Osteocyte (in vitro differentiated cells): ENCODE measurements around the gene OR2J2. TPM values are rescaled to one million over a fixed set of nuclear protein-coding genes. Genes with fewer than 3 reads are reported as not detected.
"Not testable (repeated sequence)": the region's sequence is repeated elsewhere in the genome, so short reads cannot be mapped to it uniquely, and the experiment has no call there.

Experiments used
- DNase-seq: peaks from one replicate; pipeline ENCODE4 v3.0.0; 2021; ENCODE audit warnings: mixed read lengths; ENCODE audit not compliant: unreplicated experiment; ENCODE audit errors: extremely low spot score
- H3K27ac Mint-ChIP-seq: one replicate; pipeline ENCODE4 v1.8.0; 2021; ENCODE audit warnings: mild to moderate bottlenecking, mixed read lengths; ENCODE audit not compliant: unreplicated experiment
- H3K27me3 Mint-ChIP-seq: one replicate; pipeline ENCODE4 v1.8.0; 2021; ENCODE audit warnings: mixed read lengths; ENCODE audit not compliant: unreplicated experiment
- H3K36me3 Mint-ChIP-seq: one replicate; pipeline ENCODE4 v1.8.0; 2021; ENCODE audit warnings: mixed read lengths; ENCODE audit not compliant: unreplicated experiment
- H3K4me1 Mint-ChIP-seq: one replicate; pipeline ENCODE4 v1.8.0; 2021; ENCODE audit warnings: mixed read lengths; ENCODE audit not compliant: unreplicated experiment
- H3K4me3 Mint-ChIP-seq: one replicate; pipeline ENCODE4 v1.8.0; 2021; ENCODE audit warnings: mild to moderate bottlenecking, moderate library complexity, mixed read lengths; ENCODE audit not compliant: unreplicated experiment
- H3K9me3 Mint-ChIP-seq: one replicate; pipeline ENCODE4 v1.8.0; 2021; ENCODE audit warnings: mixed read lengths; ENCODE audit not compliant: unreplicated experiment
- long read RNA-seq: library from polyadenylated mRNA; unstranded; transcript quantifications from one replicate; pipeline ENCODE4 v2.0.0, GENCODE V29; 2021
- total RNA-seq: library from RNA; stranded (reverse); gene quantifications from 2 replicates; pipeline ENCODE4 v1.2.1, GENCODE V29; 2021
- TF ChIP-seq, protein P1 (sequence below): fragments of 200-600 bp; sonication (generic); IDR thresholded peaks from 2 replicates; pipeline ENCODE4 v1.5.0; 2021; ENCODE audit warnings: antibody characterized with exemption, mild to moderate bottlenecking, moderate library complexity

OR2J2 gene
- total RNA-seq, result not detected in 2 replicates
- long read RNA-seq, result 0 reads

DNA sequence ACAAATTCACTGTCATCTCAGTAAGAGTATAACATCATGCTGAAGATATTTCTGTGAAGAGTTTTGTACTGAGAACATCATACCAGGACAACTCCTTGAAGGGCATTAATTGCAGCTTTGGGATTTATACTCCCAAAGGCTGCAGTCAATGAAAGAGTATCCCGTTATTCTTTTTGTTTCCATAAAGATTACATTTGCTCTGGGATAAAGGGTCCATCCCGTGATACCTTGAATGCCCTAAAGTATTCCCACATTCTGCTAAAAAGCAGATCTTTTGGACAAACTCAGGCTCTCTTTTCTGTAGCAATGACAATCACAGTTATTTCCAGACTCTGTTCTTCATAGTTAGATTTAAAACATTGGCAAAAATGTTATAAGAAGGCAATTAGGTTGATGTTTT, at the start of gene OR2J2:
Gene OR2J2 (plus strand): TSS at position 301 of the 400 bp plus-strand sequence. CDS start 2,729 bp downstream, outside the sequence.
- not testable (repeated sequence) for H3K36me3 Mint-ChIP-seq, H3K4me1 Mint-ChIP-seq, H3K27me3 Mint-ChIP-seq, H3K27ac Mint-ChIP-seq, H3K4me3 Mint-ChIP-seq, DNase-seq, H3K9me3 Mint-ChIP-seq

DNA sequence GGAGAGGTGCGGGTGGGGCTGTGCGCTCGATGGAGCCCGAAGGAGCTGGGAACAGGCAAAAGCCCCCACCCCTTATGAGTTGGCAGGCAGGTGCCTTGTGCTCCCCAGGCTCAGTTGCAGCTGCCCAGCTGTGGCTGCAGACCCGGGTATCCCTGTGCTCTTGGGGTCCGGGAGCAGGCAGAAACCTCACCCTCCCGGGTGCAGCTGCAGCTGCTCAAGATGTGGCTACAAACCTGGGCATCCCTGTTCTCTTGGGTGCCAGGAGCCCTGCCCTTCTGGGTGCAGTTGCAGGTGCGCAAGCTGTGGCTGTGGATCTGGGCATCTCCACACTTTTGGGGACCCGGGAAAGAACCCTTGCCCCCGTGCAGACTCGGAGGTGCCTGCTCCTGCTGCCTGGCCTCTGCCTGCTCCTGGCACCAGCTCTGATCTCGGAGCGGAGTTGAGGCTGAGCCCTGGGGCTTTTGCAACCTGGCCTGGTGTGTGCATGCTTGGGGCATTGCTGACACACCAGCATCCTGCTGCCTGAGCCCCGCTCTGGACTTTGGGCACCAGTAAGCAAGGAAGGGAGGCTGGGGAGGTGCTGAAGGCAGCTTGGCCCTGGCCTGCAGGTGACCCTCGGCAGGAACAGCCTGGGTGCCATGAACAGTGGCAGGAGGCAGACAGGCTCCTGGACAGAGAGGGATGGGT, 41.2 kb upstream of the OR2J2 start:
- Mint-ChIP-seq H3K36me3 (no peaks in the 10 kb centered on the region), H3K4me3 (no peak overlapping the region), H3K27ac (no peak overlapping the region), H3K27me3 (peaks cover 5% of the 10 kb centered on the region), H3K4me1 (no peaks in the 10 kb centered on the region), H3K9me3 (no peaks in the 10 kb centered on the region)
- DNase-seq, result no peak
- TF ChIP-seq, protein P1, sequence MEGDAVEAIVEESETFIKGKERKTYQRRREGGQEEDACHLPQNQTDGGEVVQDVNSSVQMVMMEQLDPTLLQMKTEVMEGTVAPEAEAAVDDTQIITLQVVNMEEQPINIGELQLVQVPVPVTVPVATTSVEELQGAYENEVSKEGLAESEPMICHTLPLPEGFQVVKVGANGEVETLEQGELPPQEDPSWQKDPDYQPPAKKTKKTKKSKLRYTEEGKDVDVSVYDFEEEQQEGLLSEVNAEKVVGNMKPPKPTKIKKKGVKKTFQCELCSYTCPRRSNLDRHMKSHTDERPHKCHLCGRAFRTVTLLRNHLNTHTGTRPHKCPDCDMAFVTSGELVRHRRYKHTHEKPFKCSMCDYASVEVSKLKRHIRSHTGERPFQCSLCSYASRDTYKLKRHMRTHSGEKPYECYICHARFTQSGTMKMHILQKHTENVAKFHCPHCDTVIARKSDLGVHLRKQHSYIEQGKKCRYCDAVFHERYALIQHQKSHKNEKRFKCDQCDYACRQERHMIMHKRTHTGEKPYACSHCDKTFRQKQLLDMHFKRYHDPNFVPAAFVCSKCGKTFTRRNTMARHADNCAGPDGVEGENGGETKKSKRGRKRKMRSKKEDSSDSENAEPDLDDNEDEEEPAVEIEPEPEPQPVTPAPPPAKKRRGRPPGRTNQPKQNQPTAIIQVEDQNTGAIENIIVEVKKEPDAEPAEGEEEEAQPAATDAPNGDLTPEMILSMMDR, result no peak

DNA sequence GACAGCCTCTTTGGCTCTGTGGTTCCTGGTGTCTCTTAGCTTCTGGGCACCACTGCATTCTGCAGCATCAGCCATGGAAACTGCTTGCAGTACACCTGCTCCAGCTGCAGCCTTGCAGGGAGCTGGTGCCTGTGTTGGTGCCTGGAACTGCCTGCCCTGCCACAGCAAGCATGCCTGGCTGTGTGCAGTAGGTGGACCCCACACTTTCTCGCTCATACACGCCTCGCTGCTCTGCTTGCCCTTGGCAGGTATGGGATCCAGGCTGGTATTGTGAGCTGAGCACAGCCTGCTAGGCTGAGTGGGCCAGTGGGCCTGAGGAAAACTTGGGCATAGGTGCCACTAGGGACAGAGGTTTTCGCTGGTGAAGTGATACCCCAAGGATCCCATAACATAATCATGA, 40.1 kb upstream of the OR2J2 start:
- no peak overlapping the region for H3K27ac Mint-ChIP-seq
- H3K4me3 Mint-ChIP-seq, result no peak overlapping the region
- TF ChIP-seq, protein P1, result no peak
- no peak for DNase-seq
- H3K4me1 Mint-ChIP-seq, result no peaks in the 10 kb centered on the region
- no peaks in the 10 kb centered on the region for H3K36me3 Mint-ChIP-seq
- peaks cover 5% of the 10 kb centered on the region for H3K27me3 Mint-ChIP-seq
- no peaks in the 10 kb centered on the region for H3K9me3 Mint-ChIP-seq

DNA sequence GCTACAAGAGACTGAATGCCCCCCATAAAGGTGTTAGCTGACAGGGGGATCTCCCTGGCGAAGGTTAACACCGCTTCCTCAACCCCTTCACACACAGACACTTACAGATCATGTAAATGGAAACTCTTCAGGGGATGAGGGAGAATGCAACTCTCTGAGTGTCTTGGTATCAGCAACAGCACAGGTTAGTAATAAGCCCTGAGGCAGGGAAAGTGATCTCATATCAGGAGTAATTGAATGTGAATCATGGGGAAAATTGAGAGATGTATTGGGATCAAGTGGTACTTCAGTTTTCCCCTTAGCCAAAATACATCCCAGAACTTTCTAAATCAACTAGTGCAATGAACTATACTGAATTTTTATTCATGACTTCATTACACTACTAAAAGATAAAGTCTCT, 39.0 kb upstream of the OR2J2 start:
- H3K27ac Mint-ChIP-seq, result no peak overlapping the region
- H3K36me3 Mint-ChIP-seq, result no peaks in the 10 kb centered on the region
- no peaks in the 10 kb centered on the region for H3K9me3 Mint-ChIP-seq
- peaks cover 5% of the 10 kb centered on the region for H3K27me3 Mint-ChIP-seq
- TF ChIP-seq, protein P1, result no peak
- no peak for DNase-seq
- H3K4me1 Mint-ChIP-seq, result no peaks in the 10 kb centered on the region
- no peak overlapping the region for H3K4me3 Mint-ChIP-seq

DNA sequence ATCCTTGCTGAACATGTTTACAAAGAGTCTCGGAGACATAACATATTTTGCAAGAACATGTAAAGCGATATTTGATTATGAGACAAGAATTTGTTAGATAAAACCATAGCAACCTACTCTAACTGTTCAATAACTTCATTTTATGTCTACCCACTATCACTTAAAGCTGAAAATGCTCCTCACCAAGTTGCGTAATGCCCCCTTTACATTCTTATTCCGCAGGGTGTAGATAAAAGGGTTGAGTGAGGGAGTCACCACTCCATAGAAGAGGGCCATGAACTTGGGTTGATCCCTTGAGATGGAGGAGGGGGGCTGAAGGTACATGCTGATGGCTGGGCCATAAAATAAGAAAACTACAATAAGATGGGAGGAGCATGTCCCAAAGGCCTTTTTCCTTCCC, 33.0 kb upstream of the OR2J2 start:
- H3K4me3 Mint-ChIP-seq, result no peak overlapping the region
- no peaks in the 10 kb centered on the region for H3K36me3 Mint-ChIP-seq
- H3K27me3 Mint-ChIP-seq, result no peaks in the 10 kb centered on the region
- DNase-seq, result no peak
- H3K27ac Mint-ChIP-seq, result no peak overlapping the region
- no peaks in the 10 kb centered on the region for H3K9me3 Mint-ChIP-seq
- no peaks in the 10 kb centered on the region for H3K4me1 Mint-ChIP-seq
- TF ChIP-seq, protein P1, result no peak
